ENCODE measurements around the gene CGN.

The CGN gene

DNA sequence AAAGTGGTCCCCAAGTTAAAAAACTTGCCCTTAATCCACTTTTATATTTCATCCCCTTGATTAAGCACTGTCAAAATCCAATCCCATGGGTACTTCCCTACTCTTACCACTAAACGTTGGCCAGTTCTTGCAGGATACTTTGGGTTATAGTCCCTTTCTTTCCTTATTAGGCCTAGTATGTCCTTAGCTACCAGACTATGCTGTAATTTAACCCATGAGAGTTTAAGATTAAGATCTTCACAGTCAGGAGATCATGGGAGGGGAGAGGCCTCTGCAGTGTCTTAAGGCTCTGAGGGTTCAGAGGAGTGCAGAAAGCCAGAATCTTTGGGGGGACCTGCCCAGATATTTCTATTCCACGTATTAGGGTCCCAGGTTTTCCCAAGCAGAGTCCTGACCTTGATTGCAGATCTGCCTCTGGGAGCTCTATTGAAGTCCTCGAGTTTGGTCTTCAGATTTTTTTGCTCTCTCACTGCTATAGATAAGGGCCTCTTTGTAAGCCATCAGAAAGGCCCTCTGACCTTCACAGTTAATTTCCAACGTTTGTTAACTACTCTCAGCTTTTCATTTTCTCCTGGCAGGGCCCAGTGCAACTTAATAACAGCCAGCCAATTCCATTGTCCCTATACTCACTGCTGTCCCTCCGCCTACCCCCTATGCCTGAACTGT is 9.0 kb upstream of the CGN start:
- no peaks in the 10 kb centered on the region for H3K36me3 ChIP-seq (ENCODE audit: control insufficient read depth in 1 of 2, insufficient read depth in 2 of 2, low read length in 2 of 2)
- H3K4me1 ChIP-seq (ENCODE audit: control insufficient read depth in 1 of 2, insufficient read depth in 2 of 2, low read length in 2 of 2): peaks cover 0 to 4% of the 10 kb centered on the region in 2 donors
- H3K27ac ChIP-seq (ENCODE audit: low read length): no peak overlapping the region
- no peaks in the 10 kb centered on the region for H3K9me3 ChIP-seq (ENCODE audit: control insufficient read depth in 1 of 2, low read length in 2 of 2)
- H3K27me3 ChIP-seq (ENCODE audit: low read depth, low read length): no peaks in the 10 kb centered on the region
- no peak overlapping the region for H3K4me3 ChIP-seq (ENCODE audit: low read depth in 1 of 2, low read length in 2 of 2)

DNA sequence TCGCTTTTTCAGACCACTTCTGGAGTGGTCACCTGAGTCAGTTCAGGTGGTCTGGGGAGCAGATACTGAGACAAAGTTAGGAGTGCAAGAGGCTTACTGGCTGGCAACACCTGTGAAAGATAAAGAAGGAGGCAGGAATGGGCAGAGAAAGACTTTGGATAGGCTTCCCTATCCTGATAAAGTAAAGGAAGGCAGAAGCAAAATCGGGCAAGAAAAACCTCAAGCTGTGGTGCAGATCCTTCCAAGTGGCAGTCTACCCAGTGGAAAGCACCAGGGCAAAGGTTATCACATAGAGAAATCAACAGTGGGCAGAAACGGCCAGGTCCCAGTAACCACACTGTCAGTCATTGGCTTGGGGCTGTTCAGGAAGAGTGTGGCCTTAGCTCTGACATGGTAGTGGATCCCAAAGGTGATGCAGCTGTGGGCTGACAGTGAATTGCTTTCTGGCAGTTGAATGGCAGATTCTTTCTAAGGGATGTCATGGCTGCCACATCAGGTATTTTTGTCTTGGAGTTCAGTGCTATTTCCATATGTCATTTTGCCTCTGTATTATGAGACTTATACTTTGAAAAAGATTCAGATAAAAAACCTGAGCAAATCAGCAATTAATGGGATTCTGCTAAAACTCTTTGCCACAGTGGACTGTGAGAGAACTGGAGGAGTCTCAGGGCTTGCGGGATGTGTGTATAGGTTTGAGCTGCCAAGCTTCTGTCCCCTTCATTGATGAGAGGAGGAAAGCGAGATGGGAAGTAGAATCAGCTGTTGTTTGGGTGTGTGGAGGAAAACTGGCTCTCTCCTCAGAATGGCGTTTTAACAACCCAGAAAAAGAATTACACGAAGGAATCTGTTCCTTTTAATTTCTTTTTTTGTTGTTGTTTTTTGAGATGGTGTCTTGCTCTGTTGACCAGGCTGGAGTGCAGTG is 8.1 kb upstream of the CGN start:
- Histone ChIP-seq H3K4me1 (ENCODE audit: control insufficient read depth in 1 of 2, insufficient read depth in 2 of 2, low read length in 2 of 2) (peaks cover 0 to 4% of the 10 kb centered on the region in 2 donors), H3K36me3 (ENCODE audit: control insufficient read depth in 1 of 2, insufficient read depth in 2 of 2, low read length in 2 of 2) (no peaks in the 10 kb centered on the region), H3K27me3 (ENCODE audit: low read depth, low read length) (no peaks in the 10 kb centered on the region), H3K4me3 (ENCODE audit: low read depth in 1 of 2, low read length in 2 of 2) (no peak overlapping the region), H3K27ac (ENCODE audit: low read length) (no peak overlapping the region), H3K9me3 (ENCODE audit: control insufficient read depth in 1 of 2, low read length in 2 of 2) (no peaks in the 10 kb centered on the region)

DNA sequence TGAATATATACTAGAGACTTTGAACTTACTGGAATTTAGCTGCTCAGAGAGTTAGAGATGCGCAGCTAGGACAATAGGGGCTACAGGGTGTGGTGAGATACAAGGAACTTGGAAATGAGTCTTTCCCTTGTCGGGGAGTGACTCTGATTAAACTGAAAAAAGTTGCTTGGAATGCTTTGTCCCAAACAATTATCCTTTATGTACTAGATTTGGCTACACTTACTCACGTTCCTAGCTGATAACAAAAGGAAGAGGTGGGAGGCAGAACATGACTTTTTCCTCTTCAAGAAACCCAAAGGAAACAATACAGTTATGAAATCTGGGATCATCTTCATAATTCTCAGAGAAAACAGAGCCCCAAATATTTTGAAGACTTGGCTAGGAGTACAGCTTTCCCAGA is 6.9 kb upstream of the CGN start:
- Histone ChIP-seq H3K27ac (ENCODE audit: low read length) (no peak overlapping the region), H3K4me1 (ENCODE audit: control insufficient read depth in 1 of 2, insufficient read depth in 2 of 2, low read length in 2 of 2) (peaks cover 0 to 4% of the 10 kb centered on the region in 2 donors), H3K9me3 (ENCODE audit: control insufficient read depth in 1 of 2, low read length in 2 of 2) (no peaks in the 10 kb centered on the region), H3K27me3 (ENCODE audit: low read depth, low read length) (no peaks in the 10 kb centered on the region), H3K4me3 (ENCODE audit: low read depth in 1 of 2, low read length in 2 of 2) (no peak overlapping the region), H3K36me3 (ENCODE audit: control insufficient read depth in 1 of 2, insufficient read depth in 2 of 2, low read length in 2 of 2) (no peaks in the 10 kb centered on the region)

DNA sequence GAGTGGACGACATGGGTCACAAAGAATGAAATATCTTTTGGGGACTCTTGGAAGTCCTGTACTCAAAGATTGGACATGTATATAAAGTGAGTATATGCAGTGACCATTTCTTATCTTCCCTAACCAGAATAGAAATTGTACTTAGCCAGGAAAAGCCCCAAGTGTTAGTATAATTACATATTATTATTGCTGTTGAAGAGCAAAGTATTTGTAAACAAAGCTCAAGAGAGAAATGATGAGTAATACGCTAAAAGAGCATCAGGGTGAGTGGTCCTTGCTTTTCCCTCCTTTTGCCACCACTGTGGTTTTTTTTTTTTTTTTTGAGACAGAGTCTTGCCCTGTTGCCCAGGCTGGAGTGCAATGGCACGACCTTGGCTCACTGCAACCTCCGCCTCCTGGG is 6.4 kb upstream of the CGN start:
- Histone ChIP-seq H3K27me3 (ENCODE audit: low read depth, low read length) (no peaks in the 10 kb centered on the region), H3K9me3 (ENCODE audit: control insufficient read depth in 1 of 2, low read length in 2 of 2) (no peaks in the 10 kb centered on the region), H3K4me3 (ENCODE audit: low read depth in 1 of 2, low read length in 2 of 2) (no peak overlapping the region), H3K36me3 (ENCODE audit: control insufficient read depth in 1 of 2, insufficient read depth in 2 of 2, low read length in 2 of 2) (no peaks in the 10 kb centered on the region), H3K27ac (ENCODE audit: low read length) (no peak overlapping the region), H3K4me1 (ENCODE audit: control insufficient read depth in 1 of 2, insufficient read depth in 2 of 2, low read length in 2 of 2) (peaks cover 0 to 4% of the 10 kb centered on the region in 2 donors)

DNA sequence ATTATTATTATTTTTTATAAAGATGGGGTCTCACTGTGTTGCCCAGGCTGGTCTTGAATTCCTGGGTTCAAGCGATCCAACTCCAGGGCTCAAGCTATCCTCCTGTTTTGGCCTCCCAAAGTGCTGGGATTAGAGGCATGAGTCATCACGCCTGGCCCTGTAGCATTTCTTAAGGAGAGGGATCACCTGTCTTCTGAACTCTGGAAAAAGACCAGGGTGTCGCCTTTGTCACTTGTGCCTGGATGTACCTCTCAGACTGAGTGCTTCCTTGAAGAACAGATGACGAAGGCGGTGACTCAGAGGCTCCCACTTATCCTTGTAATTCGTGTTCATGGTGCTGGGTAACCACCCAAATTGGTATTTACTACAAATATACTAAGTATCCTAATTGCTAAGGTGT is 2.4 kb upstream of the CGN start:
- no peaks in the 10 kb centered on the region for H3K36me3 ChIP-seq (ENCODE audit: control insufficient read depth in 1 of 2, insufficient read depth in 2 of 2, low read length in 2 of 2)
- H3K4me1 ChIP-seq (ENCODE audit: control insufficient read depth in 1 of 2, insufficient read depth in 2 of 2, low read length in 2 of 2): peaks cover 11 to 17% of the 10 kb centered on the region in 2 donors
- H3K4me3 ChIP-seq (ENCODE audit: low read depth in 1 of 2, low read length in 2 of 2): no peak overlapping the region
- H3K27ac ChIP-seq (ENCODE audit: low read length): no peak overlapping the region
- H3K27me3 ChIP-seq (ENCODE audit: low read depth, low read length): no peaks in the 10 kb centered on the region
- H3K9me3 ChIP-seq (ENCODE audit: control insufficient read depth in 1 of 2, low read length in 2 of 2): no peaks in the 10 kb centered on the region

DNA sequence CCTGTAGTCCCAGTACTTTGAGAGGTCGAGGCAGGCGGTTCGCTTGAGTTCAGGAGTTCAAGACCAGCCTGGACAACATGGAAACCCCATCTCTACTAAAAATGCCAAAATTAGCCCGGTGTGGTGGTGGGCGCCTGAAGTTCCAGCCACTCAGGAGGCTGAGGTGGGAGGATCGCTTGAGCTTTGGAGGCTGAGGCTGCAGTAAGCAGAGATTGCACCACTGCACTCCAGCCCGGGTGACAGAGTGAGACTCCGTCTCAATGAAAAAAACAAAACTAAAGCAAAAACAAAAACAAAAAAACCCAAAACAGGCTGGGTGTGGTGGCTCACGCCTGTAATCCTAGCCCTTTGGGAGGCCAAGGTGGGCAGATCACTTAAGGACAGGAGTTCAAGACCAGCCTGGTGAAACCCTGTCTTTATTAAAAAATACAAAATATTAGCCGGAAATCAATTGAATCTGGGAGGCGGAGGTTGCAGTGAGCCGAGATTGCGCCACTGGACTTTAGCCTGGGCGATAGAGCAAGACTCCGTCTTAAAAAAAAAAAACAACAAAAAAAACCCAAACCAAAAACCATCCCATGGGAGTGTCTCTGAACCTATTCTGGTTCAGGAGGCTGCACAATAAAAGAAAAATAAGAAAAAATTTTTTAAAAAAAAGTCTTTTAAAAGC is 1.7 kb upstream of the CGN start:
- Histone ChIP-seq H3K4me1 (ENCODE audit: control insufficient read depth in 1 of 2, insufficient read depth in 2 of 2, low read length in 2 of 2) (peaks cover 11 to 17% of the 10 kb centered on the region in 2 donors), H3K36me3 (ENCODE audit: control insufficient read depth in 1 of 2, insufficient read depth in 2 of 2, low read length in 2 of 2) (no peaks in the 10 kb centered on the region), H3K27ac (ENCODE audit: low read length) (no peak overlapping the region), H3K9me3 (ENCODE audit: control insufficient read depth in 1 of 2, low read length in 2 of 2) (no peaks in the 10 kb centered on the region), H3K27me3 (ENCODE audit: low read depth, low read length) (no peaks in the 10 kb centered on the region), H3K4me3 (ENCODE audit: low read depth in 1 of 2, low read length in 2 of 2) (no peak overlapping the region)

DNA sequence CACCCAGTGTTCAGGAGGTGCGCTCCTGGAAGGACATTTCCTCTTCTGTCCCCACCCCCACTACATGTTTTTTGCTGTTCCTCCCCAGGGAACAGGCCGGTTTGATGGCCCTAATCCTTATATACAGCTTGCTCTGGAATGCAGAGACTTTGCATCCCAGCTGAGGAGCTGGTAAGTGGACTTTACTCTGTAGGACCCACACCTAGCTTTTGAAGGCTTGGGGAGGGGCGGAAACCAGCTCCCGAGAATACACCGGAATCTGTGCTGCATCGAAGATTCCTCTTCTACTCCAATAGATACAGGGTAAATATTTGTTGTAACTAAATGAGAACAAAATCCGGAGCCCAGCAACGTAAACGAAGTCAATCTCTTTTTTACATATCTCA is 1.2 kb upstream of the CGN start:
- Histone ChIP-seq H3K4me1 (ENCODE audit: control insufficient read depth in 1 of 2, insufficient read depth in 2 of 2, low read length in 2 of 2) (peaks cover 11 to 17% of the 10 kb centered on the region in 2 donors), H3K4me3 (ENCODE audit: low read depth in 1 of 2, low read length in 2 of 2) (no peak overlapping the region), H3K9me3 (ENCODE audit: control insufficient read depth in 1 of 2, low read length in 2 of 2) (no peaks in the 10 kb centered on the region), H3K27me3 (ENCODE audit: low read depth, low read length) (no peaks in the 10 kb centered on the region), H3K36me3 (ENCODE audit: control insufficient read depth in 1 of 2, insufficient read depth in 2 of 2, low read length in 2 of 2) (no peaks in the 10 kb centered on the region), H3K27ac (ENCODE audit: low read length) (peak overlapping the region; percentile 58)

DNA sequence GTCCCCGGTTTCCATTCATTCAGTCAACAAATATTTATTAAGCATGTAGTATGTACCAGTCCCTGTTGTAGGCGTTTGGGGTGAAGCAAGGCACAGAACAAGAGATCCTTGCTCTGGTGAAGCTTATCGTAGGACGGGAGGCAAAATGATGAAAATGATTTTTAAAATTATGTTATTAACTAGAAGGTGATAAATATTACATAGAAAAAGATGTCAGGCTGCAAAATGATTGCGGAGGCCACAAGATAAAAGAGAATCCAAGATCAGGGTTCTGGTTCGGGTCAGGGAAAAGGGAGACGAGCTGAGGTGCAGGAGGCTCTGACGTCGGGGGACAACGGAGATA is 602 bp upstream of the CGN start:
- Histone ChIP-seq H3K36me3 (ENCODE audit: control insufficient read depth in 1 of 2, insufficient read depth in 2 of 2, low read length in 2 of 2) (no peaks in the 10 kb centered on the region), H3K27me3 (ENCODE audit: low read depth, low read length) (no peaks in the 10 kb centered on the region), H3K4me3 (ENCODE audit: low read depth in 1 of 2, low read length in 2 of 2) (peak overlapping the region; percentile 52 to 81), H3K27ac (ENCODE audit: low read length) (peak overlapping the region; percentile 58), H3K4me1 (ENCODE audit: control insufficient read depth in 1 of 2, insufficient read depth in 2 of 2, low read length in 2 of 2) (peaks cover 11 to 17% of the 10 kb centered on the region in 2 donors), H3K9me3 (ENCODE audit: control insufficient read depth in 1 of 2, low read length in 2 of 2) (no peaks in the 10 kb centered on the region)

DNA sequence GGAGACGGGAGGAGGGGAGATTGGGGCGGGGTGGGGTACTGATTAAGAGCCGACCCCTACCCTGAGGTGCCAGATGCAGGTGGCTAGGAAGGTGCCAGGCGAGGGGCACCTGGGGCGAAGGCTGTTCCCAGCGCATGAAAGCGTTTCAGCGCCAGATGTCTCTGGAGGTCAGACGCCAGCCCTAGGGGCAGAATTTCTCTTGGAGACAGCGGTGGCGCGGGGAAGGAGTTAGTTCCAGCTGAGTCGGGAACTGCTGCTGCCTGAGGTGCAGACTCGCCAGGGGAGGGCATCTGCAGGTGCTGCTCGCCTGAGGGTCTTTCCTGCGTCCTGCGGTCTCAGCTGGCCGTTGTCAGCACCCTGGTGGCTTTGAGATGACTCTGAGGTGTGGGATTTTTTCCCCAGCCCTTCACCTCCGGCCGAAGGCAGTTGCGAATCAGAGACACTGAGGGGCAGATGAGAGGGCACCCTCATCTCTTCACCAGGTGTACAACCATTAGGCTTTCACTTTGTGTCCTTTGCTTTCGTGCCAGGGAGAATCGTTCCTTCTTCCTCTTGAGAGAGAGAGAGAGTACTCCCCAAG is 539 bp downstream of the CGN start:
- peak overlapping the region; percentile 67 to 81 for H3K4me3 ChIP-seq (ENCODE audit: low read depth in 1 of 2, low read length in 2 of 2)
- no peaks in the 10 kb centered on the region for H3K9me3 ChIP-seq (ENCODE audit: control insufficient read depth in 1 of 2, low read length in 2 of 2)
- no peaks in the 10 kb centered on the region for H3K36me3 ChIP-seq (ENCODE audit: control insufficient read depth in 1 of 2, insufficient read depth in 2 of 2, low read length in 2 of 2)
- peak overlapping the region; percentile 92 for H3K27ac ChIP-seq (ENCODE audit: low read length)
- no peaks in the 10 kb centered on the region for H3K27me3 ChIP-seq (ENCODE audit: low read depth, low read length)
- H3K4me1 ChIP-seq (ENCODE audit: control insufficient read depth in 1 of 2, insufficient read depth in 2 of 2, low read length in 2 of 2): peaks cover 11 to 17% of the 10 kb centered on the region in 2 donors

DNA sequence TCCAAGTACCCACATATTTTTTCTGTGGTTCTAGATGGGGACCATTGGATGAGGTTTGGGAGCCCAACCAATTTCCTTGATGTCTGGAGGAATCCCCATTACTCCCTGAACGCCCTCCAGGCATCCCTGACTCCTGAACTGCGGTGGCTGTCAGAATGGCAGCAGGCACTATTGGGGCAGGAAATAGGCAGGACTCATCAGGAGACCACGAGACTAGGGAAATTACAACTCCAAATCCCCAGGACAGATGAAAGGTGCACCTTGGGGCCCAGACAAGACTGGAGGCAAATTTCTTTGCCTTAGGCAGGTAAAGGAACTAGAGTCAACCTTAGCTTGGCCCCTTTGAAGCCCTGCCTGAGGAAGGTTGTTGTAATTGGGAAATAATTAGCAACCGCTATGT is 1.1 kb downstream of the CGN start:
- Histone ChIP-seq H3K9me3 (ENCODE audit: control insufficient read depth in 1 of 2, low read length in 2 of 2) (no peaks in the 10 kb centered on the region), H3K27ac (ENCODE audit: low read length) (peak overlapping the region; percentile 92)

More for the DNA sequence above, 1.1 kb downstream of the CGN start:
- Histone ChIP-seq H3K4me1 (ENCODE audit: control insufficient read depth in 1 of 2, insufficient read depth in 2 of 2, low read length in 2 of 2) (peaks cover 11 to 17% of the 10 kb centered on the region in 2 donors), H3K4me3 (ENCODE audit: low read depth in 1 of 2, low read length in 2 of 2) (peak overlapping the region in 1 of 2 donors; percentile 67), H3K36me3 (ENCODE audit: control insufficient read depth in 1 of 2, insufficient read depth in 2 of 2, low read length in 2 of 2) (no peaks in the 10 kb centered on the region), H3K27me3 (ENCODE audit: low read depth, low read length) (no peaks in the 10 kb centered on the region)

Measured in muscle layer of duodenum (tissue), 2 donors.